IMR-90 (cell line): Measurements from ENCODE around the gene EYS. TPM values are rescaled to one million over a fixed set of nuclear protein-coding genes. Genes with fewer than 3 reads are reported as not detected.

Experiments used
- ATAC-seq: fragments of 200-7000 bp; cut with Tn5 transposase; 2 replicates; pipeline ENCODE4 v1.9.1; 2020; ENCODE audit warnings: low read depth, mild to moderate bottlenecking, moderate library complexity
- BruUV-seq: library from RNA; stranded (reverse); fragments of 400-500 nt; replicated peaks from 2 replicates; lab custom pipeline; 2021; lab: Mats Ljungman, UMichigan
- CTCF ChIA-PET: fragments of 300-600 bp; formaldehyde crosslinking; extraction: SDS; loops from one replicate; lab custom pipeline; 2021; ENCODE audit warnings: antibody characterized with exemption; lab: Yijun Ruan, JAX
- POLR2A ChIA-PET: fragments of 300-600 bp; sonication (Branson Sonifier 250); formaldehyde crosslinking; loops from one replicate; lab custom pipeline; 2022; ENCODE audit warnings: antibody characterized with exemption; ENCODE audit not compliant: unreplicated experiment; lab: Charles Lee
- DNase-seq: peaks from one replicate; pipeline ENCODE4 v3.0.0; 2013
- H2AFZ ChIP-seq: replicated peaks from 2 replicates; pipeline ENCODE3; 2013; ENCODE audit warnings: low read length, mild to moderate bottlenecking; ENCODE audit not compliant: poor library complexity
- H2AK5ac ChIP-seq: 2 replicates; pipeline ENCODE4 v1.6.1; 2013; ENCODE audit warnings: low read depth, low read length, inconsistent platforms
- H2AK9ac ChIP-seq: replicated peaks from 2 replicates; pipeline ENCODE3; 2013; ENCODE audit warnings: mild to moderate bottlenecking, low read depth, low read length, moderate library complexity; ENCODE audit not compliant: poor library complexity
- H2BK120ac ChIP-seq: 2 replicates; pipeline ENCODE4 v1.6.1; 2013; ENCODE audit warnings: low read depth, low read length, inconsistent platforms
- H2BK15ac ChIP-seq: 3 replicates; pipeline ENCODE4 v1.6.1; 2013; ENCODE audit warnings: low read depth, low read length, inconsistent platforms
- H2BK20ac ChIP-seq: 2 replicates; pipeline ENCODE4 v1.6.1; 2013; ENCODE audit warnings: low read depth, mild to moderate bottlenecking, inconsistent platforms, low read length, moderate library complexity
- H2BK5ac ChIP-seq: 2 replicates; pipeline ENCODE4 v1.6.1; 2013; ENCODE audit warnings: mild to moderate bottlenecking, low read depth, low read length, inconsistent platforms; ENCODE audit not compliant: poor library complexity, severe bottlenecking
- H3K14ac ChIP-seq: replicated peaks from 2 replicates; pipeline ENCODE4 v1.6.1; 2013; ENCODE audit warnings: low read depth, low read length, inconsistent platforms
- H3K18ac ChIP-seq: 2 replicates; pipeline ENCODE4 v1.6.1; 2013; ENCODE audit warnings: low read depth, low read length, control low read depth
- H3K23ac ChIP-seq: 2 replicates; pipeline ENCODE4 v1.6.1; 2013; ENCODE audit warnings: low read depth, low read length, inconsistent platforms
- H3K27ac ChIP-seq: 2 replicates; pipeline ENCODE4 v1.5.1; 2013; ENCODE audit warnings: mild to moderate bottlenecking, control low read depth, low read length; ENCODE audit not compliant: insufficient read depth
- H3K27me3 ChIP-seq: 2 replicates; pipeline ENCODE4 v1.6.1; 2013; ENCODE audit warnings: low read length; ENCODE audit not compliant: control insufficient read depth, insufficient read depth
- H3K36me3 ChIP-seq: 2 replicates; pipeline ENCODE4 v1.6.1; 2013; ENCODE audit warnings: low read length, mixed read lengths; ENCODE audit not compliant: control insufficient read depth, insufficient read depth
- H3K4ac ChIP-seq: 2 replicates; pipeline ENCODE4 v1.6.1; 2013; ENCODE audit warnings: low read depth, low read length, inconsistent platforms
- H3K4me1 ChIP-seq: 2 replicates; pipeline ENCODE4 v1.6.1; 2013; ENCODE audit warnings: low read length, mixed read lengths; ENCODE audit not compliant: control insufficient read depth, insufficient read depth
- H3K4me2 ChIP-seq: 2 replicates; pipeline ENCODE4 v1.6.1; 2013; ENCODE audit warnings: low read depth, mild to moderate bottlenecking, control low read depth, low read length, moderate library complexity
- H3K4me3 ChIP-seq: 2 replicates; pipeline ENCODE4 v1.5.1; 2013; ENCODE audit warnings: low read depth, mild to moderate bottlenecking, control low read depth, low read length, moderate library complexity; ENCODE audit not compliant: insufficient read depth
- H3K56ac ChIP-seq: 2 replicates; pipeline ENCODE4 v1.6.1; 2013; ENCODE audit warnings: low read length, inconsistent platforms; ENCODE audit not compliant: insufficient read depth; ENCODE audit errors: extremely low read depth
- H3K79me1 ChIP-seq, 2 experiments: 2 replicates each; pipeline ENCODE4 v1.6.1; 2013; ENCODE audit warnings: low read length in 2 of 2, inconsistent platforms in 1 of 2, low read depth in 1 of 2
- H3K9ac ChIP-seq: 2 replicates; pipeline ENCODE4 v1.6.1; 2013; ENCODE audit warnings: low read depth, low read length, control low read depth
- H3K9me1 ChIP-seq: 2 replicates; pipeline ENCODE4 v1.6.1; 2013; ENCODE audit warnings: low read length, inconsistent platforms; ENCODE audit not compliant: insufficient read depth
- H3K9me3 ChIP-seq: 2 replicates; pipeline ENCODE4 v1.6.1; 2013; ENCODE audit warnings: low read length; ENCODE audit not compliant: control insufficient read depth, insufficient read depth
- H4K20me1 ChIP-seq: 2 replicates; pipeline ENCODE4 v1.6.1; 2013; ENCODE audit warnings: low read length, inconsistent platforms; ENCODE audit not compliant: insufficient read depth
- H4K5ac ChIP-seq: 2 replicates; pipeline ENCODE4 v1.6.1; 2013; ENCODE audit warnings: mild to moderate bottlenecking, low read depth, low read length, control low read depth
- H4K8ac ChIP-seq, 2 experiments: 2 replicates each; pipeline ENCODE4 v1.6.1; 2013; ENCODE audit warnings: low read depth in 2 of 2, low read length in 2 of 2, control low read depth in 1 of 2, inconsistent platforms in 1 of 2
- H4K91ac ChIP-seq: 2 replicates; pipeline ENCODE4 v1.6.1; 2013; ENCODE audit warnings: low read depth, low read length, inconsistent platforms; ENCODE audit not compliant: insufficient read depth
- CEBPB ChIP-seq: IDR thresholded peaks from 2 replicates; pipeline ENCODE4 v1.6.1; 2012; ENCODE audit warnings: low read depth, low read length, improper control_type of control experiment
- CHD1 ChIP-seq: IDR thresholded peaks from 2 replicates; pipeline ENCODE4 v1.6.1; 2012; ENCODE audit warnings: low read depth, low read length, improper control_type of control experiment
- MAFK ChIP-seq: IDR thresholded peaks from 2 replicates; pipeline ENCODE4 v1.6.1; 2012; ENCODE audit warnings: low read depth, low read length, improper control_type of control experiment
- NFE2L2 ChIP-seq: fragments of 150-350 bp; IDR thresholded peaks from 2 replicates; pipeline ENCODE4 v1.6.1; 2016; ENCODE audit warnings: low read depth, mild to moderate bottlenecking, low read length
- POLR2A ChIP-seq: IDR thresholded peaks from 2 replicates; pipeline ENCODE4 v1.6.1; 2012; ENCODE audit warnings: mild to moderate bottlenecking, low read depth, low read length
- RAD21 ChIP-seq: IDR thresholded peaks from 2 replicates; pipeline ENCODE4 v1.6.1; 2012; ENCODE audit warnings: low read length, improper control_type of control experiment
- SMC3 ChIP-seq: fragments of 150-350 bp; IDR thresholded peaks from 2 replicates; pipeline ENCODE4 v1.6.1; 2016; ENCODE audit warnings: low read depth, mild to moderate bottlenecking, antibody characterized with exemption, low read length, moderate library complexity
- WGBS, 2 experiments: methylation state at CpG; one replicate each; pipeline versions ENCODE4 v1.1.5 to v1.1.7; 2013; ENCODE audit warnings: missing lambda C conversion rate in 2 of 2; ENCODE audit not compliant: insufficient read length in 1 of 2; ENCODE audit errors: extremely low coverage in 2 of 2; 5-methylcytosine and 5-hydroxymethylcytosine counted together
- dilution Hi-C: fragments of 300-500 bp; cut with HindIII; formaldehyde crosslinking; loops from one replicate; pipeline ENCODE4 v1.14.3; 2018; ENCODE audit warnings: low sequenced_read_pairs; ENCODE audit not compliant: unreplicated experiment
- in situ Hi-C: fragments of 300-500 bp; cut with MboI; formaldehyde crosslinking; loops from 3 replicates; pipeline ENCODE4 v1.14.3; 2019; ENCODE audit warnings: low sequenced_read_pairs, inconsistent platforms, mixed read lengths
- intact Hi-C: fragments of 100-400 bp; cut with micrococcal nuclease; formaldehyde crosslinking; loops from 2 replicates; pipeline ENCODE4 v1.10.0; 2022
- polyA plus RNA-seq, 3 experiments: library from polyadenylated mRNA; depleted of rRNA; stranded (reverse); fragments of >200 nt; gene quantifications; 2 replicates each; pipeline ENCODE4 v1.2.3, GENCODE V29; 2012; ENCODE audit warnings: low replicate concordance in 1 of 3
- total RNA-seq: library from RNA; depleted of rRNA; stranded (reverse); fragments of >200 nt; gene quantifications from 2 replicates; pipeline ENCODE4 v1.2.3, GENCODE V29; 2012
- TF ChIP-seq, protein P1 (sequence below): fragments of 150-350 bp; IDR thresholded peaks from 2 replicates; pipeline ENCODE4 v1.6.1; 2017; ENCODE audit warnings: mild to moderate bottlenecking, antibody characterized with exemption, low read length, low read depth

Gene EYS
- total and polyA plus RNA-seq, 2 of the 4 experiments (the other 2 are of a cell fraction) = under 0.01 TPM; not detected in 1

DNA sequence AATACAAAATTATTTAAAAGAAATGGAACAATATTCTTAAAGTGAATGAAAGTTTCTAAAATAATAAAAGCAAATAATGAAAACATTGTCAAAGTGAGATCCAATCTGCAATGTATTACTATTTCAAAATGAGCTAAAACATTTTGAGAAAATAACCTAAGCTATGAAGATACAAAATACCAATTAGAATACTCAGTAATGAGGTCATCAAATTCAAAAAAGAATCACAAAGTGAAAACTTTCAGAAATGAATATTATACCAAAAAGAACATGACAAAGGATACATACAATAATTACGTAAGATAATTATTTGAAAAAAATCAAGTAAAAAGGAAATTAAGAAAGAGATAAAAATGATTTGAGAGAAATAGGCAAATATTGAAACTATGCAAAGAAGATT lies 634.5 kb downstream of the EYS start:
- no peaks in the 10 kb centered on the region for H4K20me1 ChIP-seq
- no peak overlapping the region for H3K23ac ChIP-seq
- no peak overlapping the region for H3K14ac ChIP-seq
- no peak overlapping the region for H2BK15ac ChIP-seq
- no CpG with 5 or more reads among the region's 1 CpG for WGBS, 2 experiments
- no peak overlapping the region for H3K4me3 ChIP-seq
- no peaks in the 10 kb centered on the region for H3K9me1 ChIP-seq
- H2BK5ac ChIP-seq = no peak overlapping the region
- H2BK20ac ChIP-seq = no peak overlapping the region
- CTCF ChIA-PET = no interaction called here
- no peak overlapping the region for H2AK9ac ChIP-seq
- DNase-seq (no peak), ATAC-seq (no peak)
- POLR2A ChIA-PET = interaction anchor here (0.6 kb wide), 1 partner anchor 98 kb away, joined by 3 read pairs; no protein-coding TSS in a partner anchor
- H3K18ac ChIP-seq = no peak overlapping the region
- H2AFZ ChIP-seq = no peak overlapping the region
- H4K91ac ChIP-seq = no peak overlapping the region
- no peak overlapping the region for H2AK5ac ChIP-seq
- H3K9me3 ChIP-seq = no peaks in the 10 kb centered on the region
- H3K4me1 ChIP-seq = no peaks in the 10 kb centered on the region
- no peak overlapping the region for H4K5ac ChIP-seq
- no peak for TF ChIP-seq CEBPB
- TF ChIP-seq NFE2L2 = no peak
- TF ChIP-seq MAFK = no peak
- TF ChIP-seq RAD21 = no peak
- TF ChIP-seq SMC3 = no peak
- no peak for TF ChIP-seq POLR2A
- TF ChIP-seq, protein P1, sequence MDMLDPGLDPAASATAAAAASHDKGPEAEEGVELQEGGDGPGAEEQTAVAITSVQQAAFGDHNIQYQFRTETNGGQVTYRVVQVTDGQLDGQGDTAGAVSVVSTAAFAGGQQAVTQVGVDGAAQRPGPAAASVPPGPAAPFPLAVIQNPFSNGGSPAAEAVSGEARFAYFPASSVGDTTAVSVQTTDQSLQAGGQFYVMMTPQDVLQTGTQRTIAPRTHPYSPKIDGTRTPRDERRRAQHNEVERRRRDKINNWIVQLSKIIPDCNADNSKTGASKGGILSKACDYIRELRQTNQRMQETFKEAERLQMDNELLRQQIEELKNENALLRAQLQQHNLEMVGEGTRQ = no peak
- TF ChIP-seq CHD1 = no peak
- H3K27me3 ChIP-seq = no peaks in the 10 kb centered on the region
- no peak overlapping the region for H2BK120ac ChIP-seq
- intact Hi-C loops (loop anchor here (5.0 kb wide), 1 partner anchor 200 kb away; no protein-coding TSS in a partner anchor), dilution Hi-C loops (no loop called here), in situ Hi-C loops (no loop called here)
- no peak overlapping the region for H3K56ac ChIP-seq
- H3K4ac ChIP-seq = no peak overlapping the region
- no peak overlapping the region for H3K4me2 ChIP-seq
- H3K27ac ChIP-seq = no peak overlapping the region
- no peaks in the 10 kb centered on the region for H3K36me3 ChIP-seq
- no peaks in the 10 kb centered on the region for H3K79me1 ChIP-seq
- H4K8ac ChIP-seq = no peak overlapping the region
- no peak overlapping the region for H3K9ac ChIP-seq
- BruUV-seq = no TSS peak
